Type B pancreatic cell (in vitro differentiated cells): Measurements from ENCODE around the gene TAF11L12. TPM values are rescaled to one million over a fixed set of nuclear protein-coding genes. Genes with fewer than 3 reads are reported as not detected.

Experiments
- DNase-seq: peaks from one replicate; pipeline ENCODE4 v3.0.0; 2021; ENCODE audit warnings: mixed read lengths; ENCODE audit not compliant: unreplicated experiment; ENCODE audit errors: extremely low spot score
- H3K27ac Mint-ChIP-seq: 2 replicates; pipeline ENCODE4 v1.8.0; 2021; ENCODE audit warnings: mild to moderate bottlenecking, mixed read lengths
- H3K27me3 Mint-ChIP-seq: 2 replicates; pipeline ENCODE4 v1.8.0; 2021; ENCODE audit warnings: mixed read lengths
- H3K36me3 Mint-ChIP-seq: 2 replicates; pipeline ENCODE4 v1.8.0; 2021; ENCODE audit warnings: mixed read lengths
- H3K4me1 Mint-ChIP-seq: one replicate; pipeline ENCODE4 v1.8.0; 2021; ENCODE audit warnings: mixed read lengths; ENCODE audit not compliant: unreplicated experiment
- H3K4me3 Mint-ChIP-seq: 2 replicates; pipeline ENCODE4 v1.8.0; 2021; ENCODE audit warnings: mild to moderate bottlenecking, mixed read lengths
- H3K9me3 Mint-ChIP-seq: 2 replicates; pipeline ENCODE4 v1.8.0; 2021; ENCODE audit warnings: mixed read lengths
- CTCF ChIP-seq: fragments of 200-600 bp; sonication (generic); conservative IDR thresholded peaks from 2 replicates; pipeline ENCODE4 v1.5.0; 2021; ENCODE audit warnings: antibody characterized with exemption, mild to moderate bottlenecking
- total RNA-seq: library from RNA; stranded (reverse); gene quantifications from 2 replicates; pipeline ENCODE4 v1.2.1, GENCODE V29; 2021; ENCODE audit warnings: low replicate concordance

The TAF11L12 gene
- total RNA-seq, 1 donor from 2014 or later, result not detected

- Mint-ChIP-seq H3K9me3 (peaks cover 19% of the 10 kb centered on the region), H3K27ac (no peak overlapping the region), H3K4me1 (no peaks in the 10 kb centered on the region), H3K27me3 (no peaks in the 10 kb centered on the region), H3K4me3 (no peak overlapping the region), H3K36me3 (no peaks in the 10 kb centered on the region)
- no peak for TF ChIP-seq CTCF
- DNase-seq, result no peak
These were observed 45.7 kb downstream of the TAF11L12 start for GRCh38 chr5:17655921-17656320.

Other genes starting within 250 kb of the TAF11L12 start
- not detected in 2 replicates for gene TAF11L2, start 112.2 kb upstream of the TAF11L12 start, total RNA-seq
- gene TAF11L3, start 92.0 kb upstream of the TAF11L12 start, total RNA-seq, result not detected in 2 replicates
- gene TAF11L4, start 88.6 kb upstream of the TAF11L12 start, total RNA-seq, result not detected in 2 replicates
- gene TAF11L5, start 85.2 kb upstream of the TAF11L12 start, total RNA-seq, result not detected in 2 replicates
- gene TAF11L6, start 81.7 kb upstream of the TAF11L12 start, total RNA-seq, result not detected in 2 replicates
- not detected in 2 replicates for gene TAF11L7, start 24.6 kb upstream of the TAF11L12 start, total RNA-seq
- gene TAF11L8, start 19.4 kb upstream of the TAF11L12 start, total RNA-seq, result not detected in 2 replicates
- not detected in 2 replicates for gene TAF11L9, start 16.0 kb upstream of the TAF11L12 start, total RNA-seq
- not detected in 2 replicates for gene TAF11L10, start 12.6 kb upstream of the TAF11L12 start, total RNA-seq
- not detected in 2 replicates for gene TAF11L11, start 6.2 kb upstream of the TAF11L12 start, total RNA-seq
- not detected in 2 replicates for gene TAF11L13, start 21.7 kb downstream of the TAF11L12 start, total RNA-seq
- not detected in 2 replicates for gene TAF11L14, start 24.1 kb downstream of the TAF11L12 start, total RNA-seq